Stimulated activated CD4-positive, alpha-beta T cell treated with anti-CD3 and anti-CD28 coated beads, Interleukin-15, amount 100 ng/mL, for 24 hours (primary cell): ENCODE data around the gene TUB.

ENCODE experiments used
- DNase-seq: peaks from one replicate; pipeline ENCODE4 v3.0.0-alpha.2; 2020

TUB gene

GRCh38 chr11:8111636-8112035 is 30.6 kb downstream of the TUB start:
- DNase-seq: no peak

- no peak for DNase-seq
Measured at GRCh38 chr11:8122173-8122764, 41.3 kb downstream of the TUB start.

- no peak for DNase-seq
Measured at GRCh38 chr11:8126649-8127289, 45.8 kb downstream of the TUB start.

GRCh38 chr11:8127447-8127846 is 46.4 kb downstream of the TUB start:
- DNase-seq: no peak

GRCh38 chr11:8138526-8138925 is 57.5 kb downstream of the TUB start:
- DNase-seq: no peak

GRCh38 chr11:8149726-8150125 is 68.7 kb downstream of the TUB start:
- no peak for DNase-seq
